HPDE6-E6E7 (cell line): ENCODE data around the gene TMEM218.
"Not testable (repeated sequence)": the region's sequence is repeated elsewhere in the genome, so short reads cannot be mapped to it uniquely, and the experiment has no call there.

Experiments
- DNase-seq: peaks from one replicate; pipeline ENCODE4 v3.0.0; 2011; ENCODE audit warnings: missing footprints; ENCODE audit errors: extremely low spot score

Gene TMEM218

DNA sequence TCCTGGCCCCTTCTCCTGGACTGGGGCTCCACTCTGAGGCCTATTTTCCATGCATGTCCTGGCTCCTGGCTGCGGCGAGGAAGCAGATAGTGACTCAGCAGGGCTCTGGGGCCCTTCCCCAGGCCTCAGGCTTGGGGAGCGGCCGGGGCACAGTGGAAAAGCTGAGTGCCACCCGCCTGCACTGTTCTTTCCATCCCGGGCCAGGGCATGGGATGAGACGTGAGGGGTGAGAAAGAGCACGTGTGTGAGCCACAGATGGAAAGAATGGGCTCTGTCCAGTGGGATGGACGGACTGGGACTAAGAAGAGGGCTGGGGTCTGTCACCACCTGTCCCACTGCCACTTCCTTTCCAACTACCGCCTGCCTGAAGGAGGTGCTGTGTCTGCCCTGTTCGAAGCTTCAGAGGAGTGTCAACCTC lies 35.5 kb downstream of the TMEM218 start:
- peak; percentile 92 for DNase-seq

DNA sequence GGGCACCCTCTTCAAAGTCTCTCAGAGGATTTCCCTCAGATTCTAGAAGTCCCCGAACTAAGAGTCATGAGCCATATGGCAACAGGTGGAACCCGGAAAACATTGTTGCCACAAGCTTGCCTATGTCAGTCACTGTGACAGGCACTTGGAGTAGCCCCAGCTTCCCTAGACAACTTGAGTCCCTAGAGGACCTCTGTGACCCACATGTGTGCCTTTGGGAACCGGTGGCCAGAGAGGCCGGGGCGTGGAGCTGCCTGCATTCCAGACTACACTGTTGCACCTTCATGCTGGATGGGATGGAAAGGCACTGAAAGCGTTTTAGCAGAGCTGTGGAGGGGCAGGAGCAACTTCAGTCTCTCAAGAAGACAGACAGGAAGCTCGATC lies 36.2 kb downstream of the TMEM218 start:
- DNase-seq, result no peak

DNA sequence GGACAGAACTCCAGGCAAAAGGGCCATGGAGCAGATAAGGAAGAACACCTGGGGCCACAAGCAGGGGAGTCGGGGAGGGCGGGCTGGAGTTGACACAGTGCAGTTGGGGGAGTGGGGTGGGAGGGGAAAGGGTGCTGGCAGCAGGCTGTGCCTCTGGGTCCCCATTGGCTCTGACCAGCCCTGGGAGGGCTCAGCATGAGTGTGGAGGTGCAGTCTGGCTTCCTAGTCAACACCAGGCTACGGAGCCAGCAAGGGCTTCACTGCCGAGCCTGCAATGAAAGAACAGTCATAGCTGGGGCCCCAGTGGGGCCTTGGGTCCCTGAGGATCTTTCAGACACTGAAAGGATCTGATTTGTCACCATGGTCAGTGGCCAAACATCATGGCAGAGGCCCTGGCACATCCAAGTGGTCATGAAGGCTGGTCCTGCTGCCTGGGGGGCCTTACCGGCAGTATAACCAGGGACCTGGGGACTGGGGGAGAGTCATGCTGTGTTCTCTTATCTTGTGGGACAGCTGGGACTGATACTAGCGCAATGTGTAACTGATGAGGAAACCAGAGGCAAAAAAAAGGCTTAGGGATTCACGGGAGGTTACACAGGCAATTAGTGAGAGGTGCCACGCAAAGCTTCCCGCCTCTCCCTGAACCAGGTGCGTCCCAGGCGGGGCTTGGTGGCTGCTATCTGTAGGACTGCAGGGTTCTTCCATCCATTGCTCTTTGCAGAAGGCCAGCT lies 36.8 kb downstream of the TMEM218 start:
- DNase-seq, result no peak

DNA sequence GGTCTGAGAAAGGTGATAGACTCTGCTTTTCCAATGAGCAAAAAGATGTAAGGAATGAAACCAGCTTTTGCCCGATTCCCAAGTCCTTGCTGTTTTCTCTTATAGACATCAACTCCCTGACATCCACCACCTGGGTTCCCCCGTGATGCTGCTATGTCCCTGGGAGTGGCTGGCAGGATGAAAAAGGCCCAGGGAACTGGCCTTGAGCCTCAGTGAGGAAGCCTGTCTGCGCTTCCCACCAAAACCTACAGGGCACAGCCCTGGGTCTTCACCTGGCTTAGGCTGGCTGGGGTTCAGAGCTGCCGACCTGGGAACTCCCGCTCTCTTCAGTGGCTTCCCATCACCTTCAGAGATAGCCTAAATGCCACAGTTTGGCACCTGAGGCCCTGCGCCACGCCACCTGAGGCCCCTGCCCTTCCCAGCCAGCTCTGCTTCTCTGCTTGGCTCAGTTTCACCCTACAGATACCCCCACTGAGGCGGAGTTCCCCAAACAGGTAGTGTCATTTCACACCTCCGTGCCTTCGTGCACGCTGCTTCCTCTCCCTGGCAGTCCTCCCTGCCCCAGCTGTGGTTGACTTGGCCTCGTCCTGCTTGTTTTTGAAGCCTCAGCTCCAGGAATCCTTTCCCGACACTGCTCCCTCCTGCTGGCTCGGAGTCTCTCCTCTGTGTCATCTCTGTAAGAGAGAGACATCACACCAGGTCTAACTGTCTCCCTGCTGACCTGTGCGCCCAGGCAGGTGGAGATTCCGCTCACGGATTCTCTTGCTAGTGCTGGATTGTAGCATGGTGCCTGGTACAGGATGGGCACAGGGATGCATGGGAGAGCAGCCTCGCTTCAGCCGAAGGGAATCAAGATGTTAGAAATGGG lies 37.6 kb downstream of the TMEM218 start:
- DNase-seq, result no peak

DNA sequence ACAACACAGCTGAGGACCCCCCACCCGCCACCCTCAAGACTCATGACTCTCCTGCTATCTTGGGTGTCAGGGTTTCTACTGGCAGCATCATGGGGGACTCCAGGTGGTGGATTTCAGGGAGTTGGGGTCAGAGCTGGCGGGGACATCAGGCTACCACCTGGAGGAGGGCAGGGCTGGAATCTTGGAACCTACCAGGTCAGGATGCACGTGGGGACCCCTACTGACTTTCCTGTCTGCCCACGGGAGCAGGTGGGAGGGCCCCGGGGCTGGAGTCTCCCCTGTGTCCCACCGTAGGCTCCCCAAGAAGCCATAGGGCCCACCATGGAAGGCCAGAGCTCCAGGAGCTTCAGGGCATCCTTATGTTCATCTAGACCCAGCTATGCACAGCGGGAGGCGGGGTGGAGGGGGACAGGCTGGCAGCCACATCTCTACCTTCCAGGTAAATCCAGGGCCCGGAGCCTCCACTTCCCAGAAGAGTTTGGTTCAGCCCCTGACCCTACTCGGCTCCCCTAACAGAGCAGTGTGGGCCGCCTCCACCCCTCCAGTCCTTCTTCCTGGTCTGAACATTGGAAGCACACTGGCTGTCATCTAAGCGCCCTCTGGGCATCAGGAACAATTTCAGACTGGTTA lies 38.4 kb downstream of the TMEM218 start:
- no peak for DNase-seq

DNA sequence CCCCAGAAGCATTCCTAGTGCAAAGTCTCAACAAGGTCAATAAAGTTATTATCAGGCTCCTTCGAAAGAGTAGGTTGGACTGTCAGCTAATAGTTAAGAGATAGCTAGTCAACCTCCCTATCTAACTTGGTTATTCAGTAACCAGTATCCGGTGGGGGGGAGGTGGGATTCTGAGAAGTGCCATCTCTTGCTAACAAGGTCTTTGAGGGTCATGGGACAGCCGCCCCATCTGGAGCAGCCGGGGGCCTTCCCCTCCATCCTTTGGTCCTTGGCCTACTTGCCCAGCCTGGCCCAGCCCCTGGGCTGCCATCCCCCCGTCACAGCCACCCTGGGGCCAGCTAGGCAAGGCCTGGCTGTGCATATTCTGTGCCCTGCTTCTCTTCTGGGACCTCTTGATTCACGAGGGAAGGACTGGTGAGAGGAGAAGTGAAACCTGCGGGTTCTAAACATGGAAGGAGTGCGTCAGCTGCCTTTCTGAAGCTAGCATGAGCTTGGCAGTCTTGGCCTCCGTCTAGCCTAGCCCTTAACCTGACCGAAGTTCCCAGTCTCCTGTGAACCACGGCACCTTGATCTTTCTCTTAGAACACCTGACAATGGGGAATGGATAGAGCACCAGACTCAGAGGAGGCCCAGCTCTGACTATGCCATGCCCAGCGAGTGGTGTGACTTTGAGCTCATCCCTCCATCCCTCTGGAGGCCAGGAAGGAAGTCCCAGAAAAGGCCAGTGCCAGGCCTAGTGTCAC lies 39.0 kb downstream of the TMEM218 start:
- no peak for DNase-seq

DNA sequence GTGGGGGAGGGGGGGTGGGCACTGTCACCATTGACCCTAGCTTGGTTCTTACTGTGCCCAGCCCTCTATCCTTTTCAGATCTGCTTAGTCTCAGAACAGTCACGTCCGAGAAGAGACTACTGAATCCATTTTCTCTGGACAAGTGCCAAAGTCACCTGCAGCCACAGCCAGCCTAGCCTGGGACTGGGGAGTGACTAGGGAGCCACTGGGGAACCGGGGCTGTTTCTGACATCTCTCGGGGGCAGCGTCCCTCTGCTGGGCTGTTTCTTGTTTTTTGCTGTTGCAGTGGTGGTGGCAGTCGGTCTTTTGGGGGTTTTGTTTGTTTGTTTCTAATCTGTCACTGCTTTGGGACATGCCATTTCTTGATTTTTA lies 39.6 kb downstream of the TMEM218 start:
- DNase-seq, result no peak

DNA sequence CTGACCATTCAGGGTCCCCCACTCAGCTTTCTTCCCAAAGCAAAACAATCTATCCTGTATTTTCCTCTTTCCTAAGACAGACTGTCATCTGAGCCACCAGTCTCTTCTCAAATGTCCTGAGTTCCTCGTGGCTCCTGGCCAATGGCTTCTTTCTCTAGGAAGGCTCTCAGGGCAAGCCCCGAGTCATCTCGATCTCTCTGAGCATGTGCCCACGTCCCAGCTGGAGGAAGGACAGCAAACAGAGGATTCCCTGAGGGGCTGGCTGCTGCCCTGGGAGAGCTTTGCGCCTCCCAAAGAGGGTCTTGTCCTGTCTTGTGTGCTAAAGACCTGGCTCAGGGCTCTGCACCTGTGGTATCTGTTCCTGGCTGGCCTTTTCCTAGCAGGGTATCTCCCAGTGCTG lies 40.0 kb downstream of the TMEM218 start:
- no peak for DNase-seq

DNA sequence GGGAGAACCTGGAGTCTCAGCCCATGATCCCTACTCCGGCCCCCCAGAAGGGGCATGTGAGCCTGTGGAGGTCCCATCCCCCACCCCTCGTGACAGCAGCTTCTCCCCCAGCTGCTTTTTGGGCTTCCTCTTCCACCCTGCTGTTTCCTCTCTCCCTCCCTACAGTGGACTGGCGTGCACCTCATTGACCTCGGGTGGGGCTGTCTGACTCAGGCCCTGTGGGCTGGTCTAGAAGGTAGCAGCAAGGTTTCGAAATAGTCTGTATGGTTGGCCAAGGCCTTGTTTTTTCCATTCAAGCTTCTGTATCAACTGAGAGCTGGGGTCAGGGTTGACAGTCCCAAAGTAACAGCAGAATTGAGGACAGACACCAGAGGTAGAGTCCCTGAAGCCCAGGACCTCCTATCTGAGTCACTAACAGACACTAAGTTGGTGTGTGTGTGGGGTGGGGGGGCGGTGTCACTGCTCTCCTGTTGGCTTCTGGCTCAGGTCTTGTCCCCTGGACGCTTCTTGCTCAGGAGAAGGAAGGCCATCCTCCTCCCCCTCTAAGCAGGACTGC lies 40.6 kb downstream of the TMEM218 start:
- DNase-seq, result peak; percentile 91

DNA sequence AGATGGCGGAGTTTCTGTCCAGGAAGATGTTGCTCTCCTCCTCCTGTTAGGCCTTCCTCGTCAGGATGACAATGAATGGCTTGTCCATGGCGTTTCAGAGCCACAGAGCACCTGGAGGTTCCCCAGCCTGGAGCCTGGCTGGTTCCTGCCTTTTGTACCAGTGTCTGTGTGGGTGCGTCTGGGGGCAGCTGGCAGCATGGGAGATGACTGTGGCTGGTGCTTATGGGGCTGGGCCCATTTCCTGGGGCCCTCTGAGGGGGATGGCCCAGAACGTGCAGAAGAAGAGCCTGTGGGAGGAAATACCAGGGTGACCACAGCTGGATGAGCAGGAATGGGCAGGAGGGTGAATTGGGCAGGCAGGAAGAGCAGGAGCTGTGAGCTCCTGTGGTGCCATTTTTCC lies 41.6 kb downstream of the TMEM218 start:
- no peak for DNase-seq

DNA sequence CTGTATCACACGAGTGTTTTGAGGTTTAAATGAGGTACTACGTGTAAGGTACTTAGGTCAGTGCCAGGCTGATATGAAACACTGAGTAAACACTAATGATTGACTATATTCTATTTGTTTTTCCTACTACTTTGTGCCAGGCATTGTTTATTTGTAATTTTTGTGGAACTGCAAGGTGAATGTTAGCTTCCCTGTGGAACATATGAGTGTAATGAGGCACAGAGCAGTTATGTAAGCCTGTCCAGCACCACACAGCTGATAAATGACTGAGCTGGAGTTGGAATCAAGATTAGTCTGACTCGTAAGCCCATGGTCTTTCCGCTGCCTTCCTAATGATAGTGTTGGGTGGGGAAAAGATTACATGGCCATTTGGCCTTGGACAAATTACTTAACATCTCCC lies 42.4 kb downstream of the TMEM218 start:
- no peak for DNase-seq

DNA sequence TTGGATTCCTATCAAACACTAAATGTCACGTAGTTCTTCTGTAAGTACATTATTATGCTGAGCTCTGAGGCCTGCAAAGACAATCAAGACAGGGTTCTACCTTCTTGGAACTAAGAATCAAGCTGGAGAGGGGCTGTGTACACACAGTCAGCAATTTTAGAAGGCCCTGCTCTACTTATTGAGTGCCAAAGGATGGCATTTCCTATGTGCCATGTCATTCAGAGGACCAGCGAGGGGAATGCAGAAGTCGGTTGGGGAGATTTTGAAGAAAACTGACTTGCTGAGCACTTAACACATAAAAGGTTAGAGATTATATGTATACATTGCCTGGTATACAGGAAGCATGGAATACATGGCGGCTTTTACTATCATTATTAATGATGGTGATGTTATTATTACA lies 43.1 kb downstream of the TMEM218 start:
- DNase-seq, result no peak

DNA sequence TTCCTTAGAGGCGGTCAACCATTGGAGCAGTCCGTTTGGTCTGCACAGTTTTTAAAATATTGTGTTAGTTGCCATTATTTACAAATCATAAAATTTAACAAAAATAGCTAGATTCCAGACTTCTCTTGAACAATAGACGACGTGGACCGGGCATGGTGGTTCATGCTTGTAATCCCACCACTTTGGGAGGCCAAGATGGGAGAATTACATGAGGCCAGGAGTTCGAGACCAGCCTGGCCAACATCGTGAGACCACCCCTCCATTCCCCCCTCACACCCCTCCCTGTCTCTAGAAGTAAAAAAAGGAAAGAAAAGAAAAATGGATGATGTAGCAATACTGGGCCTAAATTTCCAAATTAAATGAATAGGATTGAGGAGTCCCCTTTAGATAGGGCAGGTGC lies 47.4 kb downstream of the TMEM218 start:
- DNase-seq, result no peak

DNA sequence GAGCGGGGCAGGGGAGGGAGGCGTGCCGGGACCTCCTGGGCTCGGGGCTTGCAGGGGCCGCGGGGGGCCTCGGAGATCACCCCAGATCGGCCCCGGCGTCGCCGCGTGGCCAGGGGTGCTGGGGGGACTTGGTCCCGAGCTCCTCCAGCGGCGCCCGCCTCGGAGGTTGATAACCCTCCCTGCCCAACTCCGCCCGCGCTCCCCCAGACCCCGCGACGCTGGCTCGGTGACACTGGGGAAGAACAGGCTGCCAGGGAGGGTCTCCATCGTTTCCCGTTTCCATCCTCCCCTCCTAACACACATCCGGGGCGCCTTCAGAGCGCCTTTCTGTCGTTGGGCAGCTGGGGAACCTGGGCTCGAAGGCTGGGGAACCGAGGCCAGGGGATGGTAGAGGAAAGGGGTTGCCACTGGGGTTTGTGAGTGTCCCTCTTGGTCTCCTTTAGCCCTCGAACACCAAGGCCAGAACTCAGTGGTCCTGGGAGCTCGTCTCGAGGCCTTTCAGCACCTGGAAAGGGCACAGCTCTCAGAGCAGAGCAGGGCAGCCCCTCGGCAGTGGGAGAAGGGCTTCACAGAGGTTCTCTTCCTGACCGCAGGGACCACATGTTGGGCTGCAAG lies 47.9 kb downstream of the TMEM218 start:
- DNase-seq, result no peak

DNA sequence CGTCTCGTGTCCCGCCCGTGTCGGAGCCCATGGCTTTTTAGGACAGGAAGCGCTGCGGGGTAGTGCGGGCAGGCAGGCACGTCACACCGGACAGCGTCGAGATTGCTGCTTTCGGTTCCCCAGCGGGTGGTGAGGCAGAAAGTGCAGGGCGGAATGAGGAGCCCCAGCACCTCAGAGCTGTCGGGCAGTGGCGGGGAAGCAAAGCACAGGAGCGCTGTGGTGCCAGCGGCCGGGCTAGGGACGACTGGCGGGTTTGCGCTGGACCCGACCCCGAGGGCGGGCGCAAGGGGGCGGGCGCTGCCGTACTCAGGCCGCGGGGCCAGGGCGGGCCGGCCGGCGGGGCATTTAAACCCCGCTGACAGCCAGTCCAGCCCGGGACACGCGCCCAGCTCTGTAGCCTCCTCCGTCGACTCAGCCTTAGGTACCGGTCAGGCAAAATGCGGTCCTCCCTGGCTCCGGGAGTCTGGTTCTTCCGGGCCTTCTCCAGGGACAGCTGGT lies 48.4 kb downstream of the TMEM218 start, which contains the start of gene SLC37A2:
TSS of gene SLC37A2 (plus strand) at position 375 of the 498 bp plus-strand sequence. CDS start at position 438, 63 bp downstream.
- peak; percentile 59 for DNase-seq

DNA sequence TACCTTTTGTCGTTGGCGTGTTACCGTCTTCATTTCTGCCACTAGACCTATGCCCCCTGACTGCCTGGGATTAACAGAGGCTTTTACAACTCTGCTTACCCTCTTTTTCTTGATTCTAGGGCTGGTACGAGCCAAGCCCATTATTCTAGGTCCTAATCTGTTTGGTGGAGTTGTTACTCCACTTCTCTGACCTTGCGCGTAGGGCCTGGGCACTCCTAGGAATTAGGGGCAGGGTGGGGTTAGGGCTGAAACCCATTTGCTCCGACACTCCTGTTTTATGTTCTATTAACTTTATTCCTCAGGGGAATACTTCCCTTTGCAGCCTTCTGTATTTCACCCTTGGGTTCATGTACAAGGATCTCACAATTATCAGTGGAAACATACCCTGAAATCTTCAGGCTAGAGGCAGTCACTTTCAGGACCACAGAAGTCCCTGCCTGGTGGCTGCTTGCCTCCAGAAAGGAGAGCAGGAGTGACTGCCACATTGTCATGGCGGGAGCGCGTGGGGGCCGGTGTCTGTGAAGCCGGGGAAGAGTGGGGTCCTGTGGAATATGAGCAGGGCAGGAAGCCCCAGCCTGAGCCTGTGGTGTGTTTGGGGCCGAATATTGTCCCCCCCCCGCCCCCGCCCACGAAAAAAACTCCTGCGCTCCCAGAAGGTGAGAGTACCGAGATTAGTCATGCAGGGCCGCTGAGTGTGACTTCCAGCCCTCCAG lies 49.1 kb downstream of the TMEM218 start:
- no peak for DNase-seq

DNA sequence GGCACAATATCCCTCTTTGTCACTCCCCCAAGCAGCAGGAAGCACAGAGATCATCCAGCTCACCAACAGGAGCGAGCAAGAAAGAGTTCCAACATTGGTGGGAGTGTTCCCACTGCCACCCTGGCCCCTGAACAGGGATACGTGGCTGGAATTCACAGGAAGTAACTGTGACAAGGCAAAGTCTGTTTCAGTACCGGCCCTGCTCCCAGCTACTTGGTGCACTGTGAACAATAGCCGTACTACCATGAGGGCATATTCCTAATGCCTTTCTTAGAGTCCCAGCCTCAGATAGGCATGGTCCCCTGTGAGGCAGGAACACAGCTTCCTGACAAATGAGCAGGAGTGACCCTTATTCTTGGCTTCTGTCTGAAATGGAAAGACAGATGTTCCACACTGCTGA lies 50.1 kb downstream of the TMEM218 start:
- DNase-seq, result no peak

DNA sequence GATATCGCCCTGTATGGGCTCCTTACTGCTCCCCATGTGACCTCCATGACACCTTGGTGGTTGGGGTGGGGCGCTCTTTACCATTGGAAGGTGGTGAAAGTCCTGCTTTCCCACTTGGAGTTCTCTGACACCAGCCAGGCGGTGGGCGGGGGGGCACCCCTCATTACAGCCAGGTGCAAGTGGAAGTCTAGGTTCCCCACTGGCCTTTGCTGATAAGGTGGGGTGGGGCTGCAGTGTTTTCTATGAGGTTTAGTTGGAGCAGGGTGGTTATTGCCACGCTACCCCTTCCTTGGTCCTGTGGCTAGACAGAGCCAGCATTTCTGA lies 53.8 kb downstream of the TMEM218 start:
- DNase-seq, result no peak

DNA sequence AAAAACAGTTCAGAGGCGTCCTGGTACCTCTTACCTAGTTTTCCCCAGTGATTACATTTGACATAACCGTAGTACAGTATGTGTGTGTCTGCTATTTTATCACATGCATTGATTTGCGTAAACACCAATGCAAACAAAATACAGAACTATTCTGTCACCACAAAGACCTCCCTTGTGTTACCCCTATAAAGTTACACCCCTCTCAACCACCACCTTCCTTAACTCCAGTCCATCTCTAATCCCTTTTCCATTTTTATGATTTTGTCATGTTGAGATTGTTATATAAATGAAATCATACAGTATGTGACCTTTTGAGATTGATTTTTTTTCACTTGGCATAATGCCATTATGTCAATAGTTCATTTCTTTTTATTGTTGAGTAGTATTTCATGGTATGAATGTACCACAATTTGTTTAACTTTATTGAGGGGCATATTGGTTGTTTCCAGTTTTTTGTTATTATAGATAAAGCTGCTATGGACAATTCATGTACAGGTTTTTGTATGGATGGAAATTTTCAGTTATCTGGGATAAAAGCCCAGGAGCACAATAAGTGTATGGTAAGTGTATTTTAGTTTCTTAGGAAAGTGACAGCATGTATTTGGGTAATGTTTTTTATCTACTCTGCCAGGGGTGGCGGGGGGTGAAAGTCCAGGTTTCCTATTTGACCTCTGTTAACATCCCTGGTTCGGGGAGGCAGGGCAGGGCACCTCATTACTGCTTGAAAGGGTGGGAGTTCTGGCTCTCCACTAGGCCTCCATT lies 54.3 kb downstream of the TMEM218 start:
- DNase-seq, result no peak

DNA sequence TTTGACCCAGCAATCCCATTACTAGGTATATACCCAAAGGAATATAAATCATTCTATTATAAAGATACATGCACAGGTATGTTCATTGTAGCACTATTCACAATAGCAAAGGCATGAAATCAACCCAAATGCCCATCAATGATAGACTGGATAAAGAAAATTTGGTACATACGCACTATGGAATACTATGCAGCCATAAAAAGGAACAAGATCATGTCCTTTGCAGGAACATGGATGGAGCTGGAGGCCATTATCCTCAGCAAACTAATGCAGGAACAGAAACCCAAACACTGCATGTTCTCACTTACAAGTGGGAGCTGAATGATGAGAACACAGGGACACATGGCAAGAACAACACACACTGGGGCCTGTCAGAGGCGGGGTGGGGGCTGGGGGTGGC lies 55.3 kb downstream of the TMEM218 start:
- not testable (repeated sequence) for DNase-seq
